ENCODE measurements around the gene ZDHHC11B. TPM values are rescaled to one million over a fixed set of nuclear protein-coding genes. Genes with fewer than 3 reads are reported as not detected.

Gene ZDHHC11B
- total RNA-seq, result 0.50 TPM in 1 of 2 replicates, not detected in the other

DNA sequence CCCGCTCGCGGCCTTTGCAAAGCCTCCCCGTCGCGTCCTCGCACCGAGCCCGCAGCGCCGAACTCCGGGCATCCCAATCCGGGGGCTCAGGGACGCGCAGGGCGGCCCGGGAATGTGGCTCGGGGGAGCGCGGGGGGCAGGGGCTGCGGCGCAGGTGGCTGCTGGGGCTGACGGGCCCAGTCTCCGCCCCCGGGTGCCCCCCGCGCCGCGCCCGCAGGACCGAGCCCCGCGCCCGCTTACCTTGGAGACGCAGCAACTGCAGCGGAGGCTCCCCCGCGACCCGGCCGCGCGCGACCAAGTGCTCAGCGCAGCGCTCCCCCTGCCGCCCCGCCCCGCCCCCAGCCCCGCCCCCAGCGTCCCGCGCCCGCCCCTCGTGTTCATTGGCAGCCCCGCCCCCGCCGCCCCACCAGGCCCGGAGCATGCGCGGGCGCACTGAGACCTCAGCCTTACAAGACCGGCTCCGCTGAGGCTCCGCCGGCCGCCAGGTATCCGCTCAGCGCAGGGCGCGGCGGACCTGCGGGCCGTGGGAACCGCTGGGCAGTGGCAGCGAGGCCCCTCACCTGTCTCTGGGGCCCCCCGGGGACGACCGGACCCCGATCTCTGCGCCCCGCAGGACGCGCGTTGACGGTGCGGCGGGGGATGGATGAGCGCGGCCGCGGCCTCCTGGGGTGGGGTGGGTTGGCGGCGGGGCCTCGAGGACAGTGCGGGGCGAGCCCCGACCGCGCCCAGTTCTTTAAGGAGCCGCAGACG lies at the start of gene ZDHHC11B:
TSS of gene ZDHHC11B (minus strand) at position 302 of the 750 bp plus-strand sequence. CDS start 17,810 bp downstream, outside the sequence.

GRCh38 chr5:693271-694041 lies 91.1 kb downstream of the ZDHHC11B start, which contains the start of gene TPPP:
Gene TPPP, minus strand, starts transcription at chr5:693352. Its CDS starts 15,292 bp downstream, at chr5:678060.

Other genes starting within 250 kb of the ZDHHC11B start
- gene CEP72, start 172.4 kb downstream of the ZDHHC11B start, total RNA-seq, result 5.6 and 8.4 TPM in 2 replicates
- 0.22 and 0.25 TPM in 2 replicates for gene TPPP, start 91.4 kb downstream of the ZDHHC11B start, total RNA-seq
- gene ZDHHC11, start 66.3 kb upstream of the ZDHHC11B start, total RNA-seq, result 0.44 and 2.5 TPM in 2 replicates
- 47.2 and 66.5 TPM in 2 replicates for gene BRD9, start 108.1 kb upstream of the ZDHHC11B start, total RNA-seq
- gene TRIP13, start 108.2 kb upstream of the ZDHHC11B start, total RNA-seq, result 15.0 and 86.3 TPM in 2 replicates
- not detected in 2 replicates for gene NKD2, start 224.1 kb upstream of the ZDHHC11B start, total RNA-seq